ENCODE data around the gene PTGIS.
"Not testable (repeated sequence)": the region's sequence is repeated elsewhere in the genome, so short reads cannot be mapped to it uniquely, and the experiment has no call there.

Gene PTGIS

DNA sequence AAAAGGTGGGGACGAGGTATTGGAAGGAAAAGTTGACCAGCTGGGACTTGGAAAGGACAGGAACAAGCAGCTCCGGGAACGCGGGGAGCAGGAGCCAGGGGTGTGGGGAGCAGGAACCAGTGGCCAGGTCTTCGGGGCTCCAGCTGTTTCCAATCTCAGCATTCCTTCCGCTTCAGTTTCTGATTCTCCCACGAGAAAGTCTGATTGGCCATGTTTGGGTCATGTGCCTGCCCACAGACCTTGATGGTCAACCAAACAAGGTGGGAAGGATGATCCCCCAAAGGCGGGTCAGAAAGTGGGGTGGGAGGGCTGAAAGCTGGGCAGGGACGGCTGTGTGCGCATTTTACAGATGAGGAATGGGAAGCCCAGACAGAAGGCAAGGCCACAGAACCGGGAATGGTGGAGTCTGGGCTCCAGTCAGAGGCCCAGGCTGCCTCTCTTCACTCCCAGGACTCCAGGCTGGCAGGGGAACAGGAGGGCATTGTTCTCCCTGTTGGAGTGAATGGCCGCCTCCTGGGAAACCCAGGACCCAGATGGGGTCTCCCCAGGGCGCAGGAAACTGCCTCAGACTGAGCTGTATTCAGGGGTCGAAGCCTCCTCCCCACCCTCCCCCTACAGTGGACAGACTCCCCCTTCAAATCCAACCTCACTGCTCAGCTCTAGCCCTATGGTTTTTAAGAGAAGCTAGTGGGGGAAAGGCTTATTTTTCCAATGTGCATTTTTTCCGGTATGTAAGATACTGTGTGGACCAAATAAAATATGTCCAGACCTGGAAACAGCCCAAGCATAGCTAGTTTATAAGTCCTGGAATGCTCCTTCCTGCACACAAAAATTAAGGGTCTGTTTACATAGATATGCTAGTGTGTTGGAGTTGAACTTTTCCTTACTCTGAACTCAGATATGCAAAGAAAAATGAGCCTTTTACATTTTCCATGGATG lies 12.2 kb upstream of the PTGIS start:
- DNase-seq (ENCODE audit: low read depth in 2 of 2) = no peak

GRCh38 chr20:49579195-49579594 lies 11.3 kb upstream of the PTGIS start:
- no peak for DNase-seq (ENCODE audit: low read depth in 2 of 2)

GRCh38 chr20:49578436-49578835 lies 10.5 kb upstream of the PTGIS start:
- DNase-seq (ENCODE audit: low read depth in 2 of 2) = no peak

GRCh38 chr20:49575551-49576060 lies 7.7 kb upstream of the PTGIS start:
- no peak for DNase-seq (ENCODE audit: low read depth in 2 of 2)

DNA sequence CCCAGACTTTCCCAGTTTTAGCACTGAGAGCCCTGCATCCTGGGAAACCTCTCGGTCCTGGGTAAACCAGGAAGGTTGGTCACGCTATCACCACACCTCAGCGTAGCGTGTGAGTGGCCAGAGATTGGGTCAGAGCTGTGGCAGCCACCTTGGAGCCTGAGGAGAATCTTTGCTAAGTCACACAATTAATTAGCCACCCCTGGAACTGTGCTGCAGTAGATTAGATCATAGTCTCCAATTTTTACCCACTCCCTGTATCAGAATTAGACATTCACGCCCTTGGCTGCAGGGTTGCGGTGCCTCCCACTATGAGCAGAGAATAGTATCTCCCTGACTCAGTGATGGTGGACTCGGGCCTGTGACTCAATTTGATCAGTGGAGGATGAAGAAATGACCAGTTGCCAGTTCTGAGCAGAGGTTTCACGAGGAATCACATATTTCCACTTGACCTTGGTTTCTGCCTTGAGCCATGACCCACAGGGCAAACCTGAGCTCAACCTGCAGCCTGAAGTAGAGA lies 6.0 kb upstream of the PTGIS start:
- no peak for DNase-seq (ENCODE audit: low read depth in 2 of 2)

DNA sequence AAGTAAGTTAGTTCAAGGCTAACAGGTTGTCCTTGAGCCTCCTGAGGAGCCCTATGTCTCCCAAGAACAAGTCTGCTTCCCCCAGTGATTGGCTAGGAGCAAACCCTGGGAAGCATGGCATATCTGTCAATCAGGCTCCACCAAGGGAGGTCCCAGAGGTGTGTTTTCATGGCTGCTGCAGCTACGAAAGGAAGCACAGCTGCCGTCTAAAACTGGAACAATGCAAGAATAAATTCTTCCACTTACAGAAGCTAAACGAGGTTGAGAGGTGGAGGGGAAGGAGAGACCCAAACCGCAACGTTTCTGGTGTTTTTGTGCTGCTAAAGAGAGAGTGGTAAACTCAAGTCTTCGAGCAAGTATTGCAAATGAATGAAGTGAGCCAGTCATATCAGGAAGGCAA lies 4.9 kb upstream of the PTGIS start:
- DNase-seq (ENCODE audit: low read depth in 2 of 2) = no peak

GRCh38 chr20:49571553-49571835 lies 3.6 kb upstream of the PTGIS start:
- DNase-seq (ENCODE audit: low read depth in 2 of 2) = no peak

GRCh38 chr20:49570828-49571552 lies 3.1 kb upstream of the PTGIS start:
- DNase-seq (ENCODE audit: low read depth in 2 of 2) = no peak

- no peak for DNase-seq (ENCODE audit: low read depth in 2 of 2)
Observed at GRCh38 chr20:49570161-49570827, 2.4 kb upstream of the PTGIS start.

DNA sequence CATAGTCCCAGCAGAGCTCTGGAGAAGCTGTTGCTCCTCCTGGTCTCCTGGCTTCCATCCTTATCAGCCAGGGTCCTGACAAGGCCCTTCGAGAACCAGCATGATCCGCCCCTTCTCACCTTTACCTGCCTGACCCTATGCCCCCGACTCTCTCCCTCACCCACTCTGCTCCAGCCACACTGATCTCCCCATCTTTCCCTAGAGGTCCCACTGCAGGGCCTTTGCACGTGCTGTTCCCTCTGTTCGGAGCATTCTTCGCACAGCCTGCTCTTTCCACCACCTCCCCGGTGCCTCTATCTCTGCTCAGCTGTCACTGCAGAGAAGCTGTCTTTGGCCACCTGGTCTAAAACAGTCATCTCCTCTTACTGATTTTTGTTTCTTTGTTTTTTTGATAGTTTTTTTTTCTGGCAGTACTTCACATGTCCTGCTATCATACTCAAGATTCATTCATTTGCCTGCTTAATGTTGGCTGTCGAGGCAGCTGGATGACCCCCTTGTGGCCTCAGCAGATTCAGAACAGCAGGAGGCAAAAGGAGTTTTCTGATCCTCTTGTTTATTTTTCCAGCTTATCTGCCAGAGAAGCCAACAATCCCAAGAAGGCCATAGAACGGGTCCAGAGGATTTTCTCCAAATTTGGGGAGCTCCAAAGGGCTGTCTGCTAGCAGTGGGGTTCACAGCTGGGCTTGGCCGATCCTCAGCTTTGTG lies 1.6 kb upstream of the PTGIS start:
- no peak for DNase-seq (ENCODE audit: low read depth in 2 of 2)

- DNase-seq (ENCODE audit: low read depth in 2 of 2) = no peak
Observed at GRCh38 chr20:49568278-49569151, 578 bp upstream of the PTGIS start.

- DNase-seq (ENCODE audit: low read depth in 2 of 2) = no peak
Observed at GRCh38 chr20:49566401-49567364, 1.3 kb downstream of the PTGIS start.

DNA sequence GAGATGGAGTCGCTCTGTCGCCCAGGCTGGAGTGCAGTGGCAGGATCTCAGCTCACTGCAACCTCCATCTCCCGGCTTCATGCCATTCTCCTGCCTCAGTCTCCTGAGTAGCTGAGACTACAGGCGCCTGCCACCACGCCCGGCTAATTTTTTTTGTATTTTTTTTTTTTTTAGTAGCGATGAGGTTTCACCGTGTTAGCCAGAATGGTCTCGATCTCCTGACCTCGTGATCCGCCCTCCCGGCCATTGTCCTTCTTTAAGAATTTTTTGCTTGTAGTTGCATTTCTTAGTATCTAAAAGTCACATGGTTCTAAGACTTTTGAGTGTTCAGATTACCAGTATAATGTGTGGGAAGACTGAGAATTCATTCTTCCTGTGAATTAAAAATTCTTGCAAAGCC lies 2.9 kb downstream of the PTGIS start:
- DNase-seq (ENCODE audit: low read depth in 2 of 2) = not testable (repeated sequence)

- DNase-seq (ENCODE audit: low read depth in 2 of 2) = no peak
Observed at GRCh38 chr20:49563015-49563980, 4.6 kb downstream of the PTGIS start.

DNA sequence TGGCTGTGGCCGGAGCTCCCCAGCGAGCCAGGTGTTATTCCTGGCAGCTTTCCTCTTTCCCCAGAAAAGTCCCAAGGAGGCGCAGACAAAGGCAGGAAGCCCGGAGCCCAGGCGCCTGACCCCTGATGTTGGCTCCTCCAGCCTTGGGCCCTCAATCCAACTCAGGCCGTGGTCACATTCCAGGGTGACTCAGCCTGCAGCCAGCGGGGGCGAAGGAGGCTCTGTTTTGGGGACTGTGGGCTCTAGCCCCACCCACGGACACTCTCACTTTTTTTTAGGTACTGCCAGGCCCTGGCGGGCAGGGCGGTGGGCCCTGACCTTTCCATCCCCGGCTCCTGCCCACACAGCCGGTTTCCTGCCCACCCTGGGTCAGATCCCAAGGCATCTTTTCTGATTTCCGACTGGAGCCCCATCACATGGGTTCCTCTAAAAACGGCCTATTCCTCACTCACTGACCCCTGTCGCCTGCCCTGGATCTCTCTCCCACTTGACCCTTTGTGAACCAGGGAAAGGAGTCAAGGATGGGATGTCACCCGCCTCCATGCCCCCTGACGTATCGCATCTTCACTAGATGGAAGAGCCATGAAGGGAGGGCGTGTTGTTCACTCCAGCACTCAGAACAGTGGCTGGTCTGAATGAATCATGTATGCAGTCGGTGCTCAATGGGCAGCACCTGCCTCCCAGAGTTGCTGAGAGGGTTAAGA lies 5.5 kb downstream of the PTGIS start:
- no peak for DNase-seq (ENCODE audit: low read depth in 2 of 2)

DNA sequence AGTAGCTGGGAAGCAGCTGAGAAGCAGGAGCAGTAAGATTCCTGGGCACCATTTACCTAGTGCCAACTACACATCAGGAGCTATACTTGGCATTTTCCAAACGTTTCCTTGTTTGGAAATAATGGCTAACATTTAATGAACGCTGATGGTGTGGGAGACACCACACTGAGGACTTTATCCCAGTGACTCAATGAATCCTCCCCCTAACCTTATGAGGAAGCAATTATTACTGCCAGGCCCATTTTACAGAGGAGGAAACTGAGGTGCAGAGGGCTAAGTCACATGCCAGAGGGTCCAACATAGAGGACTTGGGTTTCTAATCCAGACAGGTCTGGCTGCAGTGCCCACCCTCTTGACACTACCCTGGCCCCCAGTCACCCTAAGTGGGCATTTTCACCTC lies 6.1 kb downstream of the PTGIS start:
- DNase-seq (ENCODE audit: low read depth in 2 of 2) = no peak

DNA sequence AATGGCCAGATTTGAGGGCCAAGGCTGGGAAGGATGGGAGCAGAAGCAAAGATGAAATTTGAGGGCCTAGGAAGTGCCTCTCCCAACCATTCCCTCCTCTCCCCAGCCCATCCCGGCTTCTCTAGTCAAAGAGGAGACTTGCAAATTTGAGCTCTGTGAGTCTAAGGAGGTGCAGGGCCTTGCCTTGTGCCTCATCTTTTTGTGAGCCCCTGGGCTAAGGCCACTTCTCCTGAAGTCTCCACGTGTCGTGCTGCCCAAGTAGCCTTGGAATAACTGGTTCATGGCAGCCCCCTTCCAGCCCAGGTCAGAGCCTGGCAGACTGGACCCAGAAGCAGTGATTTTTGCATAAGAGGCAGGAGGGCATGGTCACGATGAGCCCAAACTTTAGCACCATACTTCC lies 6.7 kb downstream of the PTGIS start:
- no peak for DNase-seq (ENCODE audit: low read depth in 2 of 2)

DNA sequence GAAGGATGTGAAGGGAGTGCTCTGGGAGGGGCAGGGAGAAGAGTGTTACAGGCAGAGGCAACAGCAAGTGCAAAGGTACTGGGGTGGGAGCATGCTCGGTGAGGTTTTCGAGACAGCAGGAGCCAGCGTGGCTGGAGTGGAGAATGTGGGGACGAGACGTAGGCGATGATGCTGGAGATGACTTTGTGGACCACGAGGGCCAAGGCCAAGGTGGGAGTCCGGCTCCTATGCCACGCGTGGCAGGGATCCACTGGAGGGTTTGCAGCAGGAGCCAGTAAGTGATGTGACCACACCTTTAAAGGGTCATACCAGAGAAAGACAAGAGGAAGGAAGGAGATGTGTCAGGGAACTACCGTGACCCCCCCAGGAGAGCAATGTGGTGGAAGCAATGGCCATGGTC lies 7.3 kb downstream of the PTGIS start:
- no peak for DNase-seq (ENCODE audit: low read depth in 2 of 2)

All from activated CD8-positive, alpha-beta memory T cell treated with anti-CD3 and anti-CD28 coated beads for 4 hours (primary cell).